Activated CD4-positive, alpha-beta T cell treated with anti-CD3 and anti-CD28 coated beads, Interleukin-2, Interleukin-4, amounts not matched to agents 100 ng/mL and 50 ng/mL, durations not matched to agents 16 hours and 8 hours (primary cell): ENCODE data around the gene MT1F.
"Not testable (repeated sequence)": the region's sequence is repeated elsewhere in the genome, so short reads cannot be mapped to it uniquely, and the experiment has no call there.

ENCODE experiments used
- DNase-seq: peaks from one replicate; pipeline ENCODE4 v3.0.0-alpha.2; 2020; ENCODE audit warnings: low spot score

Gene MT1F

GRCh38 chr16:56657555-56658326, at the start of gene MT1F:
Gene MT1F, plus strand, starts transcription at chr16:56657959. Its CDS starts 100 bp downstream, at chr16:56658059.
- DNase-seq = peak; percentile 44

GRCh38 chr16:56608043-56608875, 49.5 kb upstream of the MT1F start, which contains the start of gene MT2A:
Gene MT2A, plus strand, starts transcription at chr16:56608584. Its CDS starts 72 bp downstream, at chr16:56608656.
- DNase-seq = peak; percentile 94

- DNase-seq = no peak
Measured at GRCh38 chr16:56608876-56609462, 48.8 kb upstream of the MT1F start.

GRCh38 chr16:56609463-56609921, 48.3 kb upstream of the MT1F start:
- DNase-seq = peak; percentile 85

DNA sequence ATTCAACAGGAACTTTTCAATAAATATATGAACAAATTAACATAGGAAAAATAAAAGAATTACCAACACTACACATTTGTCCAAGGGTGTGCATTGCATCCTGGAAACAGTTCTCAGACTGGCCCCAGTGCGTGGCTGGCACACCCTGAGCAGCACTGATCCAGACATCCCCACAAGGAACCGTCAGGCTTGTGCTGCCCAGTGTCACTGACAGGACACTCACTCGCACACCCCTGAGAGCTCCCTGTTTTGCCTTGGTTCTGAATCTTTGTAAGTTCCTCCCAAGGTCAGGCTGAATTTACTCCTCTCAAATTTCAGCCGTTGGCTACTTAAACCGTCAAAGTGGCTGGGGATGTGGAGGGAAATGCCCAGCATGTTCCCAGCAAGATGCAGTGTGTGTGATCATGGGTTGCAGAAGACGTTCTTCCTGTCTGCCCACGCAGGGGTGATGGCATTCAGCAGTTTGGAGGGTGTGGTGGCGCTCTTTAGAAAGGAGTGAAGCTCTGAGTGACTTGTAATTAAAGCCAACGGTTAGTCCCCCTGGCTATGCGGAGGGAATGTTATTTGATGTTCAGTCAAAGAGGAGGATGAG, 47.6 kb upstream of the MT1F start:
- peak; percentile 77 for DNase-seq

DNA sequence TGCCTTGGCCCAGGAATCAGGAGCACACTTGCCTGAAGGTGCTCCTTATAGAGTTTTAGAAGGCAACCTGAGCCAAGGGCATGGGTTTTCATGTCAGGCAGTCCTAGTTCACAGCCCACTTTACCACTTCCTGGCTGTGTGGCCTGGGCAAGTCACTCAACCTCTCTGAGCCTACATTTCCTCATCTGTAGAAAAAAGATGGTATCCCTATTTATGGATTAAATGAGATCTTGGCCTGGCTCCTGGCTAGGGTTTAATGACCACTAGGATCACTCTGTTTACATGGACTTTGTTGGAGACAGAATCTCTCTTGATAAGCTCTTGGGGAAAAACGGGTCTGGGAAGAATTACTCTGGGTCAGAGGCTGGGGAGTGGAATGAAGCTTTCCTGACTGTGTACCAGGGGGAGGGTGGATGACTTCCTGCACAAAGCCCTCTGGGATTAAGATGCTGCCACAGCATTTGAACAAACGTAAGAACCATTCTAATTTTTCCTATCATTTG, 47.1 kb upstream of the MT1F start:
- DNase-seq = peak; percentile 48

- no peak for DNase-seq
Measured at GRCh38 chr16:56611281-56611833, 46.4 kb upstream of the MT1F start.

DNA sequence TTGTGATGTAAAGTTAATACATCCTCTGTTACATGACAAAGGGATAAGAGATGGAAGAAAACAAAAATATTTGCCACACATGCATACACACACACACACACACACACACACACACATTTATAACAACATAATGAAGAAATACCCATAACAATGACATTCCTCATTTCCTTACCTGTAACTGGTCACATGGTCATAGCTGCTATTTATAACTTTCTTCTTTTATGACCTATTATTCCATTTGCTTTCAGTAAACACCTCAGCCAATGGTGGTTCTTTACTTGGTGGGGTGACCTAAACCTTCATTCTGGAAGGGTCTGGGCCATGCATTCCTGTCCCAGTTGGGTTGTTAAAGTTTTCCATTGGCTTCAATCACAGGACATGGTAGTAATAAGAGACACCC, 44.1 kb upstream of the MT1F start:
- DNase-seq = no peak

- DNase-seq = peak; percentile 81
Measured at GRCh38 chr16:56614549-56614991, 43.2 kb upstream of the MT1F start.

GRCh38 chr16:56615353-56615752, 42.4 kb upstream of the MT1F start:
- DNase-seq = no peak

- no peak for DNase-seq
Measured at GRCh38 chr16:56616608-56617211, 41.0 kb upstream of the MT1F start.

DNA sequence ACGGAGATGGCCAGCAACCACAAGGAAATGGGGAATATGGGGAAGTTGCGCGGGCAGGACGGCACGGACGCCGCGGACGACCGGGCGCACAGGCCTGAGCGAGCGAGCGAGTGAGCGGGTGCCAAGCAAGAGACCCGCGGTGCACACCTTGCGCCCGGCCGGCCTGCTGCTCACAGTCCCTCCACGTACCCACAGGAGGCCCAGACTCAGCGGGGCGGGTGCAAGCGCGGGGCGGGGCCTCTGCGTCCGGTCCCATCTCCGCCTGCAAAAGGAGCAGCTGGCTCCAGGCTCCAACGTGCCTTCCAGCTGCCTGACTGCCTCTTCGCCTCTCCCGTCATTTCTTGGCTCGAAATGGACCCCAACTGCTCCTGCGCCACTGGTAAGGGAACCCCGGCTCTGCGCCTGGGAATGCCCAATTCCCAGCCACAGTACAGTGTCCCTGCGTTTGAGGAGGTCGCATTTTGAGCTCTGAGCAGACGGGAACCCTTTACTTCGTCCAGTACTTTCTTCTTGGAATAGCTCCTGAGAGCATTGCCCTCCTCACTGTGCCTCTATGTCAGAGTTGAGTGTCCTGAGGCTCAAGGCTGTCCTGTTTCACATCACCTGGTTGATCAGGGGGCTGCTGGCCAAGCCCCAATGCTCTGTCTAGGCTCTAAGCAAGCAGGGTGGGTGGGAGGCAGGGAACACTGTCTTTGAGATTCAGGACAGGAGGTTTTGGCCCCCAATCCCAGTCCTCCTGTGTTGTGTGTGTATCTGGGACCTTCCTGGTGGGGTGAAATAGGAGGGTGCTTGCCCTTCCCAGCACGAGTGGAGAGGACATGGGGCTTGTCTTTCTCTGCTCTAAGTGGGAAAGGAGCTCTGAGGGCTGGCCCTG, 40.3 kb upstream of the MT1F start:
- peak; percentile 63 for DNase-seq

- DNase-seq = no peak
Measured at GRCh38 chr16:56618138-56618537, 39.6 kb upstream of the MT1F start.

GRCh38 chr16:56620339-56620897, 37.3 kb upstream of the MT1F start:
- no peak for DNase-seq

DNA sequence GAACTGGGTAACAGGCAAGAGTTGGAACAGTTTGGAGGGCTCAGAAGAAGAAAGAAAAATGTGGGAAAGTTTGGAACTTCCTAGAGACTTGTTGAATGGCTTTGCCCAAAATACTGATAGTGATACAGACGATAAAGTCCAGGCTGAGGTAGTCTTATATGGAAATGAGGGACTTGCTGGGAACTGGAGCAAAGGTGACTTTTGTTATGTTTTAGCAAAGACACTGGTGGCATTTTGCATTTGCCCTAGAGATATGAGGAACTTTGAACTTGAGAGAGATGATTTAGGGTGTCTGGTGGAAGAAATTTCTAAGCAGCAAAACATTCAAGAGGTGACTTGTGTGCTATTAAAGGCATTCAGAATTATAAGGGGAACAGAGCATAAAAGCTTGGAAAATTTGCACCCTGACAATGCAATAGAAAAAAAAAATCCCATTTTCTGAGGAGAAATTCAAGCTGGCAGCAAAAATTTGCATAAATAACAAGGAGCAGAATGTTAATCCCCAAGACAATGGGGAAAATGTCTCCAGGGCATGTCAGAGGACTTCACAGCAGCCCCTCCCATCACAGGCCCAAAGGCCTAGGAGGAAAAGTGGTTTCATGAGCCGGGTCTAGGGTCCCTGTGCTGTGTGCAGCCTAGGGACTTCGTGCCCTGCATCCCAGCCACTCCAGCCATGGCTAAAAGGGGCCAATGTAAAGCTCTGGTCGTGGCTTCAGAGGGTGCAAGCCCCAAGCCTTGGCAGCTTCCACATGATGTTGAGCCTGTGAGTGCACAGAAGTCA, 35.9 kb upstream of the MT1F start:
- DNase-seq = not testable (repeated sequence)

DNA sequence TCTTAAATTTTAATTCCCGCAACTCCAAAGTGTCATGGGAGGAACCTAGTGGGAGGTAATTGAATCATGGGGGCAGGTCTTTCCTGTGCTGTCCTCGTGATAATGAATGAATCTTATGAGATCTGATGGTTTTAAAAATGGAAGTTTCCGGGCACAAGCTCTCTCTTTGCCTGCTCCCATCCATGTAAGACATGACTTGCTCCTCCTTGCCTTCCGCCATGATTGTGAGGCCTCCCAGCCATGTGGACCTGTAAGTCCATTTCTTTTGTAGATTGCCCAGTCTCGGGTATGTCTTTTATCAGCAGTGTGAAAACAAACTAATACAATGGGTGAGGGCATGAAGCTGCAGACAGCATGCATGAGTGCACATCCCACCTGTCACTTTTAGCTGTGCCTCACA, 34.6 kb upstream of the MT1F start:
- DNase-seq = not testable (repeated sequence)

DNA sequence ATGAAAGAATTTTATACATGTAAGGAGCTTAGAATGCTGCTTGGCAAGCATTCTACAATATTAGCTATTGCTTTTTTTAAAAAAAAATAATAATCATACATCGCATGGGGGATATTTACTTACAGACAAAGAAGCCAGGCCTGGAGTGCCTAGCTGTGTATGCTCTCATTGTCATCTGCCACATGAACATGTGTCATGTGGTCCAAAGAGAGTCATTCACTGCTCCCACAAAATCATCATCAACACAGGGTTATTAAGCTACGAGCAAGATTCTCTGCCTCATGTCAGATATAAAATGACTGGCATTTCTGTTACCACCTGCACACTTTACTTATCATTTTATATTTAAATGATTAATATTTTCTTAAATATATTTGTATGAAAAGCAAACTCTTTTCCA, 34.1 kb upstream of the MT1F start:
- DNase-seq = no peak

DNA sequence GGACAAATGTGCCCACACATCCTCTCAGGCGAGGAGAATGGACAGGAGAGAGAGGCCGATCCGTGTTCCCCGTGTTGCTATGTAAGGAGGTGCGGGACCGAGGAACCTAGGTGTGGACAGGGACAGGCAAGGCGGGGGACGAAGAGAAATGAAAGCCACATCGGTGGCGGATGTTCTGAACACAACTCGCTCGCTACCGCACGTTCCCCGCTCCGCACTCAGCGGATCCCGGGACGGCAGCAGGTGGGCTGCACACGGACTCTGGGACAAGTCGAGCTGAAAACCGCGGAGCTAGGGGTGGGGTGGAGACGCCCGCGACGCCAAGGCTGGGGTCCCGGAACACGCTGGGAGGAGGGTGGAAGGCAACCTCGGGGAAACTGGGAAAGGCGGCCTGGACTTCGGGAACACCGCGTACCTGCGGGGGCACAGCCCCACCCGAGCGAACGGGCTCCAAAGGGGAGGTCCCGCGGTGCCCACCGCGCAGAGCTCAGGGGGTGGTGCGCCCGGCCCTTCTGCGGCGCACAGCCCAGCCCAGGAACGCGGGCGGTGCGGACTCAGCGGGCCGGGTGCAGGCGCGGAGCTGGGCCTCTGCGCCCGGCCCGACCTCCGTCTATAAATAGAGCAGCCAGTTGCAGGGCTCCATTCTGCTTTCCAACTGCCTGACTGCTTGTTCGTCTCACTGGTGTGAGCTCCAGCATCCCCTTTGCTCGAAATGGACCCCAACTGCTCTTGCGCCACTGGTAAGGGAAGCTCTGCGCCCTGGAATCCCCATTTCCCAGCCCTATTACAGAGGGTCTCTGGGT, 32.4 kb upstream of the MT1F start, which contains the start of gene MT1E:
MT1E (plus strand) TSS at position 642 of the 803 bp plus-strand sequence; CDS start at position 713, 71 bp downstream.
- DNase-seq = peak; percentile 58
